Adrenal gland (tissue), 5 donors: ENCODE data around the gene SPDYE1.
"Not testable (repeated sequence)": the region's sequence is repeated elsewhere in the genome, so short reads cannot be mapped to it uniquely, and the experiment has no call there.

Experiments
- POLR2A ChIP-seq, 2 donors: fragments of 450-650 bp; IDR thresholded peaks; one replicate each; pipeline ENCODE4 v1.6.1; 2017; ENCODE audit warnings: antibody characterized with exemption in 2 of 2, mild to moderate bottlenecking in 2 of 2, moderate library complexity in 1 of 2
- TF ChIP-seq, protein P1 (sequence below), 6 experiments: fragments of 450-650 bp in 4 of 6; fragments of 200-600 bp in 2 of 6; sonication (generic) in 1 of 6; IDR thresholded peaks; 1 replicate in 5 of 6; 2 replicates in 1 of 6; pipeline versions ENCODE4 v1.5.1 to v1.8.0; 2016 to 2021; ENCODE audit warnings: antibody characterized with exemption in 6 of 6, mild to moderate bottlenecking in 2 of 6, moderate library complexity in 1 of 6
- donor health status: DM: no; HTN: no; CAD: no.

DNA sequence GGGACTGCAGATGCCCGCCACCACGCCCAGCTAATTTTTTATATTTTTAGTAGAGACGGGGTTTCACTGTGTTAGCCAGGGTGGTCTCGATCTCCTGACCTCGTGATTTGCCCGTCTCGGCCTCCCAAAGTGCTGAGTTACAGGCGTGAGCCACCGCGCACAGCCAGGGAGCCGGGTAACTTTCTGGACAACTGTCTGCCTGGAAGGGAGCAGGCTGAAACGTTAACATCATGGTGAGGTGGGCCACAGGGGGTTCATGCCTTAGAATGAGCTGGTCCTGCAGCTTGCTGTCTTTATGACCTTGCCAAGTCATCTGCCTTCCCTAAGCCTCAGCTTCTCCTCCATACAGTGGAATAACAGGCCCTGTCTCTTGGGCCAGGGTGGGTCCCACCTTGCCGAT lies 33.6 kb downstream of the SPDYE1 start:
- TF ChIP-seq, protein P1, sequence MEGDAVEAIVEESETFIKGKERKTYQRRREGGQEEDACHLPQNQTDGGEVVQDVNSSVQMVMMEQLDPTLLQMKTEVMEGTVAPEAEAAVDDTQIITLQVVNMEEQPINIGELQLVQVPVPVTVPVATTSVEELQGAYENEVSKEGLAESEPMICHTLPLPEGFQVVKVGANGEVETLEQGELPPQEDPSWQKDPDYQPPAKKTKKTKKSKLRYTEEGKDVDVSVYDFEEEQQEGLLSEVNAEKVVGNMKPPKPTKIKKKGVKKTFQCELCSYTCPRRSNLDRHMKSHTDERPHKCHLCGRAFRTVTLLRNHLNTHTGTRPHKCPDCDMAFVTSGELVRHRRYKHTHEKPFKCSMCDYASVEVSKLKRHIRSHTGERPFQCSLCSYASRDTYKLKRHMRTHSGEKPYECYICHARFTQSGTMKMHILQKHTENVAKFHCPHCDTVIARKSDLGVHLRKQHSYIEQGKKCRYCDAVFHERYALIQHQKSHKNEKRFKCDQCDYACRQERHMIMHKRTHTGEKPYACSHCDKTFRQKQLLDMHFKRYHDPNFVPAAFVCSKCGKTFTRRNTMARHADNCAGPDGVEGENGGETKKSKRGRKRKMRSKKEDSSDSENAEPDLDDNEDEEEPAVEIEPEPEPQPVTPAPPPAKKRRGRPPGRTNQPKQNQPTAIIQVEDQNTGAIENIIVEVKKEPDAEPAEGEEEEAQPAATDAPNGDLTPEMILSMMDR (IDR thresholded peaks at IDR 0.05) = not testable (repeated sequence)
- TF ChIP-seq POLR2A (IDR thresholded peaks at IDR 0.05) = not testable (repeated sequence)
